Suppressor macrophage treated with lipopolysaccharide for 1 hour (primary cell): ENCODE data around the gene RPN1.

Source experiments
- DNase-seq, 3 donors: peaks; one replicate each; pipeline ENCODE4 v3.0.0-alpha.2; 2020 to 2022

RPN1 gene

DNA sequence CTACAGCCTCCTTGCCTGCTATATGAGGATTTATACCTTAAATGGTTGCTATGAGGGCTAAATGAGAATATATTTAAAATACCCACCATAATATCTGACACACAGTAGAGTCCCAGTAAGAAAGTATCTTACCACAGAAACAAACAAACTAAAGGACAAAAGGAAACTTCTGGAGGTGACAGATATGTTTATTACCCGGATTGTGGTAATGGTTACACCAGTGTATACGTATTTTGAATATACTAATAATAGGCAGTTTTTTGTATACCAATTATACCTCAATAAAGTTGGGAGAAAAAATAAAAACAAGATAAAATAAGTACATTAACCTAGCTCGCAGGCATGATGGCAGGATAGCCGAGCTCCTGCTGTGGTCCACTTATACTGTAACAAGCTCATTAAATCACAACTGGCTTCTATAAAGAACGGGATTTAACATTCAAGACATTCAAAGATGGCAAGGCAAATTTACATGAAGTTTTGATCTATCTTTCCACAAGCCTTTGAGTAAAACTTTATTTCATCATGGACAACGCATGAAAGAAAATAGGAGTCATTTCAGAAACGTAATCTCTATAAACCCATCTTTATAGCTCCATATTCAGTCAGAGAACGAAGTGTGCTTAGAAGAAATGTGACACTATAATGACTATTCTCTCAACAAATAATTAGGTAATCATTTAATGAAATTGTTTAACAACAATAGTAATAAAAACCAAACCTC lies 1.5 kb downstream of the RPN1 start:
- DNase-seq, result no peak

DNA sequence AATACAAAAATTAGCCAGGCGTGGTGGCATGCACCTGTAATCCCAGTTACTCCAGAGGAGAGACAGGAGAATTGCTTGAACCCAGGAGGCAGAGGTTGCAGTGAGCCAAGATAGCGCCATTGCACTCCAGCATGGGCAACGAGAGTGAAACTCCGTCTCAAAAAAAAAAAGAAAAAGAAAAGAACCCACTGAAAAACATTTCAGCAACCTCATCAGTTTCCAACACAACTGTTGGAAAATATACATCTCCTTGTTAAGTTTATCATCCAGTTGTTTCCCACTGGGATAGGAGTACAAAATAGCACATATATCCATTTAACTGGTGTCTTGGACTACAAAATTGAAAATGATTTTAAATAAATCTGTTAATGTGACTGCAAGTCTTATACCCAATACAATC lies 2.2 kb downstream of the RPN1 start:
- DNase-seq, result no peak

DNA sequence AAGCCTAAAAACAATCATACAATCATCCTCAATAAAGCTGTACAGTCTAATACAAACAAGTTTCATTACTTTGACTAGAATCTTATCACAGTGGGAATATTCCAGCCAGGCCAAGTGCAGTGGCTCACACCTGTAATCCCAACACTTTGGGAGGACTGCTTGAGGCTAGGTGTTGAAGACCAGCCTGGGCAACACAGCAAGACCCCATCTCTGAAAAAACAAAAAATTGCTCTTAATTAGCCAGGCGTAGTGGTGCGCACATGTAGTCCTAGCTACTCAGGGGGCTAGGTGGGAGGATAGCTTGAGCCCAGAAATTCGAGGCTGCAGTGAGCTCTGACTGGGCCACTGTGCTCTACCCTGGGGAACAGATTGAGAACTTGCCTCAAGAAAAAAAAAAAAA lies 3.3 kb downstream of the RPN1 start:
- no peak for DNase-seq

DNA sequence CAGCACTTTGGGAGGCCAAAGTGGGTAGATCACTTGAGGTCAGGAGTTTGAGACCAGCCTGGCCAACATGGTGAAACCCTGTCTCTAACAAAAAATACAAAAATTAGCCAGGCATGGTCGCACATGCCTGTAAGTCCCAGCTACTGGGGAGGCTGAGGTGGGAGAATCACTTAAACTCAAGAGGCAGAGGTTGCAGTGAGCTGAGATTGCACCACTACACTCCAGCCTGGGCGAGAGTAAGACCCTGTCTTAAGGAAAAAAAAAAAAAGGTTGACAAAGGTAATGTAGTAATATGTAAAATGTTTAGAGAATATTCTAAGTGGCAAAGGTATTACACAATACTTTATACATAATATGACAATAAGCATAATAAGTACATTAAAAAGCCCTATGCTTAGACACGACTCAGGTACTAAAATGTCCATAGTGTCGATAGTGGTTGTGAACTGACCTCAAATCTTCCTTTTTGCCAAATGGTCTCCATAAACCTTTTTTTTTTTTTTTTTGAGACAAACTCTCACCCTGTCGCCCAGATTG lies 16.5 kb downstream of the RPN1 start:
- no peak for DNase-seq

DNA sequence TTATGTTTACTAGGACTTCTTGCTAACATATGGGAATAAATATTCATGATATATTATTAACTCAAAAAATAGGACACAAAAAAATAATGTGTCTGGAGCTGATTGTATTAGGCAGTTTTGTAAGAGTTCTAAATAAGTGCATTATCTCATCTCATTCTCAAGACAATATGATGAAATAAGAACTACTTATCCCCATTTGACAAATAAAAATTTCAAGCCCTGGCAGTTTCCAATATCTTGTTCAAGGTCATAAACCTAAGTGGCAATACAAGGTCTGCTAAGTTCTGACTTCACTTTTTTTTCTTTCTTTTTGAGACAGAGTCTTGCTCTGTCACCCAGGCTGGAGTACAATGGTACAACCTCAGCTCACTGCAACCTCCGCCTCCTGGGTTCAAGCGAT lies 18.3 kb downstream of the RPN1 start:
- no peak for DNase-seq

DNA sequence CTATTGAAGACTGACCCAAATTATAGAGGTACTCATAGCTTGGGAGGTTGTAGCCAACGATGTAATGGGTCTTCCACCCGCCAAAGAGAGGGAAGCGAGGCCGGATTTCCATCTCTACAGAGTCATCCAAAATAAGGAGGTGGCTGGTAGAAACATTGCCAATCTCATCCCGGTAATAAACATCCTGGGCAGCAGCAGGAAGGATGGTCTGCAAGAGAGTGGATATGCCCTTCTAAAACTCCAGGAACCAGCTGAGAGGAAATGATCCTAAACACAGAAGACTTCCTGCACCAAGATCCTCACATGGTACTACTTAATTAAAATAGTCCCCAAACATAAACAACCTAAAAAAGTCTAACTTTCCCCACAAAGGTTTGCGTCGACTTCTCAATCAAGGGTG lies 20.7 kb downstream of the RPN1 start:
- no peak for DNase-seq

DNA sequence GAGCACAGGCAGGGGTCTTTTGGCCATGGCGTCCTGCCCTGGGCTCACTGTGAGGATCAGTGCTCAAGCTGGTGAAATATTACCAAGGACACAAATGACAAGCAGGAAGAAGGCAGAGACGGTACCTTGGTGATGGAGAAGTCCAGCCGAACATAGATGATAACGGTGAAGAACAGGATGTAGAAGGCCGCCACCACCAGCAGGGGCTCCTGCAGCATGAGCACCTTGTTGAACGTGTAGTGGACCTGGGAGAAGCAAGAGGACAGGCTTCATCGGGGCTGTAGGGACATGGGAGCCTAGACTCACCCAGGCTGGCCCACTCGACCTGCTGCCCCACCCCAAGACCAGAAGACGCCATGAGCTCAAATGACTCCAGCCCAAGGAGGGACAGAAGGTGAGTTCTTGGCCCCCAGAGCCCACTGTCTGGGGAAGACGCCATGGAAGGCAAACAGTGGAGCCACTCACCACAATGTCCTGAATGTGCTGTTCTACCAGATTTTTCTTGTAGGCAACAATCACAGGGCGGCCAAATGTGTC lies 25.1 kb downstream of the RPN1 start:
- DNase-seq, result no peak

DNA sequence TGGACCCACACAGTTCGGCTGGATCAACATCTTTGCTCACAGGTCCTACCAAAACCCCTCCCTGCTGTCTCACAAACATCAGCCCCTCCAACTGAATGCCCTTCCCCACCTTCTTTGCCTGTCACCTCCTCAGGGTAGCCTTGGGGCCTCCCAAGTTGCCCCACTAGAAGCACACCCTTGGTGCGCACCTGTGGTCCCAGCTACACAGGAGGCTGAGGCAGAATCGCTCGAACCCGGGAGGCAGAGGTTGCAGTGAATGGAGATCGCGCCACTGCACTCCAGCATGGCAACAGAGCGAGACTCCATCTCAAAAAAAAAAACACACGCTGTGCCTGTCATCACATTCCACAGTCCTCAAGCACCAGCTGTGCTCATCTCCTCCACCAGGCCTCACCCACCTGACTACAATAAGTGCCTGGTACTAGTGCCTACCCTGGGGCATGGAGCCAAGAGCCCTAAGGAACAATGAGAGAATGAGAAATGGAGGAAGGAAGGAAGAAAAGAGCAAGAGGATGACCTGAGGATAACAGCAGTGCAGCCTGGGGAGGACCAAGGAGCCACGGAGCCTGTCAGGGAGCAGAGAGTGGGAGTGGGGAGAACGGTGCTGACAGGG lies 26.0 kb downstream of the RPN1 start:
- no peak for DNase-seq

DNA sequence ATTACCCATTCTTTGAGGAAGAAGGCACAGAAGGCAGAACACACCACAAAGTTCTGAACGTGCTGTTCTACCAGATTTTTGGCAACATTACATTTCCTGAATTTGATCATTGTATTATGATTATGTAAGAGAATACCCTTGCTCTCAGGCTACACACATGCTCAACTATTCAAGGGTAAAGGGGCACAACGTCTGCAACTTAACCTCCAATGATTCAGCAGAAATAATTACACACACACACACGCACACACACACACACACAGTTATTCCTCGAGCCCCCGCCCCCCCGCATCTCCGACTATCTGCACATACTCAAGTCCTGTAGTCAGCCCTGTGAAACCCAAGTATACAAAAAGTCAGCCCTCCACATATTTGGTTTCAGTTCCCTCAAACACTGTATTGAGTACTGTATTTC lies 26.8 kb downstream of the RPN1 start:
- DNase-seq, result no peak

DNA sequence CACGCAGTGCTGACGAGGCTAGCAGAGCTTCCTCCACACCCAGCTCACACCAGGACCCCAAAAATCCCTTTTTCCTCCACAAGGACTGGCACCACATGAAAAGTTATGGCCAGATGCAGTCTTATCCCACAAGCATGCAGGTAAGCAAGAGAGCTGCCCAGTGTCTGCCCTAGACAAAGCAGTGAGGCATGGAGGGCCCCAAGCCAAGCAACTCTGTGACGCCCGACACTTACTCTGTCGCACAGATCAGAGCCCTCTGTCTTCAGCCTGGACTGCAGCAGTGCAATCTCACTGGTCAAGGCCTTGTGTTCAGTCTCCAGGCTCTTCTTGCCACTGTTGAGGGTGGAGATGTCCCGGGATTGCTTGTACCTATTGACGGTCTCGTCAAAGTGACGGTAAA lies 28.7 kb downstream of the RPN1 start:
- no peak for DNase-seq

DNA sequence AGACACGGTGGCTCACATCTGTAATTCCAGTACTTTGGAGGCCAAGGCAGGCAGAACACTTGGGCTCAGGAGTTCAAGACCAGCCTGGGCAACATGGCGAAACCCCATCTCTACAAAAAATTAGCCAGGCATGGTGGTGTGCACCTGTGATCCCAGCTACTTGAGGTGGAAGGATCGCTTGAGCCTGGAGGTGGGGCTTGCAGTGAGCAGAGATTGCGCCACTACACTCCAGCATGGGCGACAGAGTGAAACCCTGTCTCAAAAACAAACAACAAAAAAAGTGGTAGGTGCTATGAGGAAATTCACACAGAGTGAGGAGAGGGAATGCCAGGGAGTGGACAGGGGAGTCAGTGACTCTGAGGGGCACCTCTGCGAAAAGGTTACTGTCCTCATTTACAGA lies 29.4 kb downstream of the RPN1 start:
- no peak for DNase-seq

DNA sequence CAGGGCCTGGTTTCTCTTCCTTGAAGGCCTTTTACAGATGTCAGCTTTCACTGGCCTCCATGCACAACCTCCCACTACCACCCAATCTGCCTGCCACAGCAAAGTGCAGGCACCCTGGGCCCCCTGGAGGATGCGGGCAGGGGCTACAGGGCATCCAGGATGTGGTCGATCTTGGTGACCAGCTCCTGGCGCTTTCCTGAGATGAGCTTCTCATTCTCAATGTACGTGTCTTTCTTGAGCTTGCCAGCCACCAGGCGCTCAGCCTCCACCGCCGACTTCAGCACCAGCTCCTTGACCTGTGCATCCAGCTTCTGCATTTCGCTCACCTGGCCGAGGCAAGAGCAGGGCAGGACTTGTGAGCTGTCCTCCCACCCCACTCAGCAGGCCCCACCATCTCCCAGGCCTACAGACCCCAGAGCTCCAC lies 30.3 kb downstream of the RPN1 start:
- no peak for DNase-seq

DNA sequence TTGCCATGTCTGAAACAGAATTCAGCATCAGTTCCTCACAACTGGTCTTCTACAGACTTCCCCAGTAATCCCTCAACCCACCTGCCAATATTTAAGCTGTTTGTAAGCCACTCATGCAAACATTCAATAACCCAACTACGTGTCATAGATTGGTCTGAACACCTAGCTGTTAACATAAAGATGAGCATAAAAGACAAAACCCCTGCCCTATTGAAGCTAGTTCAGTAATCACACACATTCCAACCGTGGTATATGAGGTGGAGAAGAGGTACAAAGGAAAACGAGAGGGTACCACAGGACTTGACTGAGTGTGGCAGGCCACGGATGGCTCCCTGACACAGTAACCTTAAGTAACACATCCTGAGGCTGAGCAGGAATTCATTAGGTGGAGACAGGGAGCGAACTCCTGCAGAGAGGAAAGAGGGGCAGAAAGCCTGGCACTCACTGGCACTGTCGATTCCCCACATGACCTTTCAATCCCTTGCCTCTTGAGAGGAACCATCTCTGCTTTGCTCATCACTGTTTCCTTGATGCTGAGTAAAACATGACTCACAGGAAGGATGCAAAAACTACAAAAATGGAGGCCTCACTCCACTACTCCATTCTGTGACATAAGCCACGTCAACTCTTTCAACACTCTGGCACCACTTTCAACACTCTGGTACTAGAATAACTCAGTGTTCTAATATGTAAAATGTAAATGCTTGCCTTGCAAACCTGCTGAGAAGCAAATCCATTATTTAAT lies 31.3 kb downstream of the RPN1 start:
- DNase-seq, result peak; percentile 79 to 93 (median 90)

DNA sequence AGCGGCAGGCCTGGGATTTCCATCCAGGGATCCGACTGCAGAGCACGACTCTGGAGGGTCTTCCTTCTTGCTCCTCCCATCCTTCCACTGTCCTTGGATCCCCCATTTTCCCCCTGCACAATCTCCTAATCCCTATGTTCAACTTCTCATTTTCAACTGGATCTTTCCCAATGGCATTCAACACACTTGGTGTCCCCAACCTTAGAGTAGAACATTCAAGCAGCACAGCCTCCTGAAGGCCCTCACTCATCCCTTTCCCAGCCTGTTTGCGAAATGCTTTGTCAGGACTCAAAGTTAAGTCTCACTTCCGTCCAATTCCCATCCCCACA lies 32.3 kb downstream of the RPN1 start:
- no peak for DNase-seq

DNA sequence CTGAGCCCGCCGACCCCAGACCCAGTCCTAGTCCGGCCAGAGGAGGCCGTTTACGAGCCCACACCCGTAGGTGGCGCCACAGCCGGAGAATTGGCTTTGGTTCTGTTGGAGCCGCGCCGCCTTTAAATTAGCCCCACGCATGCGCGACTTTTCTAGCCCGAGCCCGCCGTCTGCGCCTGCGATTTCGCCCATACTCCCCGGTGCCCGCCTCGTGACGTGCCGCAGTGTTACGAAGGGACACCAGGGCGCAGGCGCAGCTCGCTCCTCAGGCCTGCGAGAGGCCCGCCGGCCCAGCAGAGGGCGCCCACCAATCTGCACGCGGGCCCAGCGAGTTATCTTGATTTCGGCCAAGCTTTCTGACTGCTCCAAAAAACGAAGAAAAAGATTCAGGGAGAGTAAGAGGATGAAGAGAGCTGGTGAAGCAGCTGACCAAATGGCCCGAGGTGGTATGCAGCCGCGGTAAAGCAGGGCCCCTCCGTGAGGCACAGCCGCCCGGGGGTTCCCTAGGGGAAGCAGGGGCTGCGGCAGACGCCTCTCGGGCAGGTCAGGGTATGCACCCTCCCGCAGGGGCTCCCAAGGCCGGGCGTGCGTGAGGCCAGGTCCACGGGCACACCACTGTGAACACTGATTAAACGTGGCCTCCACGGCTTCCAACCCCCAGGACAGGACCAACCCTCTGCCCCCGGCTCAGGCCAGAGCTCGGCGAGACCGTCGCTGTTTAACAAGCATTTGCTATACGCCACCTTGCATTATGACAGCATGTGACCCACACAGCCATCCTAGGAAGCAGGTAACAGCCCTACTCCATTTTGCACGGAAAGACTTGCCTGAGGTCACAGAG lies 32.8 kb downstream of the RPN1 start:
- DNase-seq, result peak; percentile 99 to 100 (median 99)

DNA sequence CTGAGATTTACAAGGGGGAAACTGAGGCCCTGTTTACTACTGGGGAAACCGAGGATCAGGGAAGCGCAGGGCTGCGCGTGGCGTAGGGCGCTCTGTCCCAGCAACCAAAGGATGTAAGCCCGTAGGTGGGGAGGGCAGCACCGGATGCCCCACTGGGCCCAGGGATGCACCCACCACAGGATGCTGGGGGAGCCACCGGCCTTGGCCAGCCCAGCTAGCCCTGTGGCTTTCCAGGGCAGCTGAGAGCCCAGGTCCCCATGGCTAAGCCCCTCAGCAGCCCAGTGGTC lies 33.4 kb downstream of the RPN1 start:
- DNase-seq, result no peak

DNA sequence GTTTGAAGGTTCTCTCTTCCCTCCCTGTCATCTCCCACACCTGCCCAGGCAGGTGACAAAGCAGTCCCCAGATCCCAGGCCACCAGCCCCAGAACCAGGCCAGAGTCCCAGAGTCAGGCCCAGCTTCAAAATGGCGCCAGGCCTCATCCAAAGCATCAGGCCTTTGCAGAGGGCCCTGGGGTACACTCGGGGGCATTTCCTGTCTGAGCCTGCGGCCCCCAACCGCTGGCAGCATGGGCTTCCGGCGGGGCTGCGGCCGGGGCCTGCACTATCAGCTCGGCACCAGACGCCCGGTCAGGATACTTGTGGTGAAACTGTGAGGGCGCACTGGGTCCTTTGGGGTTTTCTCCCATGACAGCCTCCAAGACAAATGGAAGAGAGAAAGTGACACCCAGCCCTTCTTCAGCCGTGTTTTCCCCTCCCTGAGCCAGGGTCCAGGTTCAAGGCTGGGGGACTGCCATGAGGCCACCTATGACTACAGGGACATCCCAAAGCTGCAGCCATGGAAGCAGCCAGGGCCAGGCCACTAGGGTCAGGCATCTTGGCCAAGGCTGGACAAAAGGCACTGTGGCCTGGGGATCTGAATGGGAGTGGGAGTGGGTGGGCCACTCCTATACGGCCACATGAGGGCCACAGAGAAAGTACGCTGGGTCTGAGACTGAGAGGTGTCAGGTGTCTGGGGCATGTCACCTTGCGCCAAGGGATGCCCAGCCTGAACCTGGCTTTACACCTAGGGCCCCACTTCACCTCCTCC lies 33.9 kb downstream of the RPN1 start:
- no peak for DNase-seq

DNA sequence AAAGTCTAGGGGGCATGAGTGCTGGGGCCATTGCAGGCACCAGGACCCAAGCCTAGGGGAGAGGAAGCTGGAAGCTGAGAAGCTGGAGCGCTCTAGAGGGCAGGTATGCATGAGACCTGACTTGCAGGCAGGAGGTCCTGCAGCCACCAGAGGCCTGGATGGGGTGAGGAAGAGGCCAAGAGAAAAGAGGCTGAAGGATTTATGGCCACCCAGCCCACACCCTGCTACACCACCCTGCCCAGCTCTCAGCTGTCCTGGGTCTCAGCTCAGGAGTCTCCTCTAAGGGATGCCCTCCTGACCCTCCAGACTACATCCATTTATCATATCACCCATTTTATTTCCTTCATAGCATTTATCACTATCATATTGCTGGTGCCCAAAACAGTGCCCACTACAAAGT lies 36.5 kb downstream of the RPN1 start:
- DNase-seq, result no peak

DNA sequence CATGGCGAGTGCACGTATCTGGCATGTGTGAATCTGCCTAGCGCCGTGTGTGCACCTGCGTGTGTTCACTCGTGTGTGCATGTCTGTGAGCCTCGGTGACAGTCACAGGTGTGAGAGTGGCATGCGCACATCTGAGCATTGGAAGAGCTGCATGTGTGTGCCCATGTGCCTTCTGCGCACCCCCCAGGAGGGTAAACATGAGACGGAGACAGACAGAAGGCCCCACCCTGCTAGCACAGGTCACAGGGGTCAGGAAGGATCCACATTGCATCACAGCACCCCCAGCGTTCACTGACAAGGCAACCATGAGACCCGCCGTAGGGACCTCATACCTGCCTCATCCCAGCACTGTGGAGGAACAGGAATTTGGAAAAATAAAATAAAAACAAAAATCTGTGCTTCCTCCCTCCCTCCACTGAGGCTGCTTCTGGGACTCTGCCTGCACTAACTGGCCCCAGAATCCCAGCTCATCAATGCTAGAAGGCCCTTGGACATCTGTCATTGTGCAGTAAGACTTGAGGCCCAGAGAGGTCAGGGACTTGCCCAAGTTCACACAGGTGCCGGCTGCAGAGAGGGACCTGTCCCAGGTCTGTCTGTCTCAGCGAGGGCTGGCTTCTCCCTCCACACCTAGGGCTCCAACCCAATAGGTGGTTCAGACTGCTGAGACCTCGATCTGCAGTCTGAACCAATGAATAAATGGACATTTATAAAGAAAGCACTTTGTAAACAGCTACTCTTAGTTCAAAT lies 37.4 kb downstream of the RPN1 start:
- no peak for DNase-seq

DNA sequence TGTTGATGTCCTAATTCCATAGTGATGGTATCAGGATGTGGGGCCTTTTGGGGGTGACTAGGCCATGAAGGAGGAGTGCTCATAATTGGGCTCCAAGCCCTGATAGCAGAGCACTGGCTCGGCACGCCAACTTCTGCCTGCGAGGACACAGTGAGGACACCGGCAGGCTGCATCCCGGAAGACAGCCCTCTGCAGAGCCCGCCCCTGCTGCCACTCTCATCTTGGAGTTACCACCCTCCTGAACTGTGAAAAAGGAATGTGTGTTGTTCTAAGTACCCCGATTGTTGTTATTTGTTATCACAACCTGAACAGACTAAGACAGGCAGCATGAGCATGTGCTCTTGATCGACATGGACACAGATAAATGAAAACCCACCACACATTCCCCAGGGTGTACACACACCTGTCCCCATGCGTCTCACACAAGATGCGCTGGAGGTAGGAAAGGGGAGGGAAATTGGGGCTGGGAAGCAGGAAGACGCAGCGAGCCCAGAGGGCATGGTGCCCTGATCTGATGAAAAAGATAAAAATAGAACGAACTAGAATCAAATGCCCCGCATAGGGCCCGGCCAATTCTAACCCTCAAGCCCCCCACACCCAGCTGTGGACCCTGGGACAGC lies 40.1 kb downstream of the RPN1 start:
- no peak for DNase-seq

DNA sequence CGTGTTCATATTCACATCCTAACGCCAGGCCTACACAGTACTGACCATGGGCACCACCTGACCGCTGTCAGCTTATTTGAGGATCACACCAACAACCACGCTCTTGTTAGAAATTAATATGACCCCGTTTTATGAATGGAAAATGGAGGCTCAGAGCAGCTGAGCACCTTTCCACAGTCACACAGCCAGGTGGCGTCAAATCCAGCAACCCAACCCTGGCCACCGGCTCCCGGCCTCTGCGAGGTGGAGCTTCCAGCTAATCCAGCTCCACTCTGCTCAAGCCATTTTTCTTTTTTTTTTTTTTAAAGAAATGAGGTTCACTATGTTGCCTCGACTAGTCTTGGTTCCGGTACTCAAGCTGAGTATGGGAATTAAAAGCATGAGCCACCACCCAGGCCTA lies 41.3 kb downstream of the RPN1 start:
- no peak for DNase-seq
